Duodenal mucosa (tissue), 2 donors: Measurements from ENCODE around the gene MTFMT.
"Not testable (repeated sequence)": the region's sequence is repeated elsewhere in the genome, so short reads cannot be mapped to it uniquely, and the experiment has no call there.

Experiments used
- H3K27ac ChIP-seq: one replicate; pipeline ENCODE4 v1.7.0; 2013; ENCODE audit warnings: low read depth, low read length
- H3K27me3 ChIP-seq, 2 donors: one replicate each; pipeline ENCODE4 v1.7.0; 2013; ENCODE audit warnings: low read length in 2 of 2, control low read depth in 1 of 2; ENCODE audit not compliant: insufficient read depth in 2 of 2, control insufficient read depth in 1 of 2
- H3K36me3 ChIP-seq, 2 donors: one replicate each; pipeline ENCODE4 v1.7.0; 2013; ENCODE audit warnings: low read length in 2 of 2, control low read depth in 1 of 2; ENCODE audit not compliant: insufficient read depth in 2 of 2, control insufficient read depth in 1 of 2
- H3K4me1 ChIP-seq, 2 donors: one replicate each; pipeline ENCODE4 v1.7.0; 2013; ENCODE audit warnings: low read length in 2 of 2, control low read depth in 1 of 2; ENCODE audit not compliant: insufficient read depth in 2 of 2, control insufficient read depth in 1 of 2
- H3K4me3 ChIP-seq, 2 donors: one replicate each; pipeline ENCODE4 v1.7.0; 2013; ENCODE audit warnings: low read length in 2 of 2, low read depth in 1 of 2
- H3K9ac ChIP-seq, 2 donors: one replicate each; pipeline ENCODE4 v1.7.0; 2013; ENCODE audit warnings: low read length in 2 of 2, low read depth in 1 of 2
- H3K9me3 ChIP-seq, 2 donors: one replicate each; pipeline ENCODE4 v1.7.0; 2013; ENCODE audit warnings: low read length in 2 of 2, control low read depth in 1 of 2; ENCODE audit not compliant: control insufficient read depth in 1 of 2

The MTFMT gene

GRCh38 chr15:65026756-65027155 lies 2.7 kb downstream of the MTFMT start:
- no peak overlapping the region for H3K27ac ChIP-seq
- H3K9ac ChIP-seq: no peak overlapping the region
- peaks cover 9 to 10% of the 10 kb centered on the region in 2 donors for H3K4me1 ChIP-seq
- no peak overlapping the region for H3K4me3 ChIP-seq
- H3K27me3 ChIP-seq: no peaks in the 10 kb centered on the region
- peaks cover 8 to 31% of the 10 kb centered on the region in 2 donors for H3K36me3 ChIP-seq
- H3K9me3 ChIP-seq: no peaks in the 10 kb centered on the region

- Histone ChIP-seq H3K4me3 (no peak overlapping the region), H3K9me3 (no peaks in the 10 kb centered on the region), H3K36me3 (peaks cover 8 to 60% of the 10 kb centered on the region in 2 donors), H3K9ac (no peak overlapping the region), H3K4me1 (no peaks in the 10 kb centered on the region), H3K27ac (no peak overlapping the region), H3K27me3 (no peaks in the 10 kb centered on the region)
Measured at GRCh38 chr15:65021488-65021887, 8.0 kb downstream of the MTFMT start.

GRCh38 chr15:65020419-65020818 lies 9.0 kb downstream of the MTFMT start:
- H3K4me1 ChIP-seq: no peaks in the 10 kb centered on the region
- H3K4me3 ChIP-seq: no peak overlapping the region
- H3K9me3 ChIP-seq: no peaks in the 10 kb centered on the region
- no peak overlapping the region for H3K9ac ChIP-seq
- no peaks in the 10 kb centered on the region for H3K27me3 ChIP-seq
- H3K36me3 ChIP-seq: peaks cover 10 to 58% of the 10 kb centered on the region in 2 donors
- H3K27ac ChIP-seq: no peak overlapping the region

GRCh38 chr15:65011198-65011597 lies 18.2 kb downstream of the MTFMT start:
- H3K27me3 ChIP-seq, H3K4me1 ChIP-seq, H3K27ac ChIP-seq, H3K9ac ChIP-seq, H3K9me3 ChIP-seq, H3K4me3 ChIP-seq: not testable (repeated sequence)
- peaks cover 19 to 38% of the 10 kb centered on the region in 2 donors for H3K36me3 ChIP-seq

GRCh38 chr15:65008983-65009382 lies 20.5 kb downstream of the MTFMT start:
- H3K4me1 ChIP-seq: no peaks in the 10 kb centered on the region
- H3K9ac ChIP-seq: no peak overlapping the region
- peaks cover 8 to 26% of the 10 kb centered on the region in 2 donors for H3K36me3 ChIP-seq
- H3K9me3 ChIP-seq: peaks cover 3 to 7% of the 10 kb centered on the region in 2 donors
- no peak overlapping the region for H3K27ac ChIP-seq
- H3K4me3 ChIP-seq: no peak overlapping the region
- H3K27me3 ChIP-seq: no peaks in the 10 kb centered on the region

GRCh38 chr15:65006876-65007275 lies 22.6 kb downstream of the MTFMT start:
- no peak overlapping the region for H3K27ac ChIP-seq
- H3K9me3 ChIP-seq: no peaks in the 10 kb centered on the region
- H3K27me3 ChIP-seq: no peaks in the 10 kb centered on the region
- H3K4me3 ChIP-seq: no peak overlapping the region
- peaks cover 0 to 23% of the 10 kb centered on the region in 2 donors for H3K36me3 ChIP-seq
- no peak overlapping the region for H3K9ac ChIP-seq
- no peaks in the 10 kb centered on the region for H3K4me1 ChIP-seq

- Histone ChIP-seq H3K4me3 (no peak overlapping the region), H3K27me3 (no peaks in the 10 kb centered on the region), H3K9ac (no peak overlapping the region), H3K4me1 (no peaks in the 10 kb centered on the region), H3K9me3 (no peaks in the 10 kb centered on the region), H3K27ac (no peak overlapping the region), H3K36me3 (peaks cover 0 to 23% of the 10 kb centered on the region in 2 donors)
Measured at GRCh38 chr15:65004993-65005392, 24.4 kb downstream of the MTFMT start.

GRCh38 chr15:64997745-64998375 lies 31.6 kb downstream of the MTFMT start:
- no peak overlapping the region for H3K4me3 ChIP-seq

GRCh38 chr15:64997066-64997465 lies 32.4 kb downstream of the MTFMT start:
- Histone ChIP-seq H3K9ac (no peak overlapping the region), H3K27me3 (no peaks in the 10 kb centered on the region)

More at GRCh38 chr15:64997745-64998375, 31.6 kb downstream of the MTFMT start:
- no peak overlapping the region for H3K9ac ChIP-seq
- no peak overlapping the region for H3K27ac ChIP-seq
- H3K36me3 ChIP-seq: peaks cover 0 to 7% of the 10 kb centered on the region in 2 donors
- H3K9me3 ChIP-seq: no peaks in the 10 kb centered on the region
- no peaks in the 10 kb centered on the region for H3K4me1 ChIP-seq
- H3K27me3 ChIP-seq: no peaks in the 10 kb centered on the region

GRCh38 chr15:64993290-64993689 lies 36.1 kb downstream of the MTFMT start:
- Histone ChIP-seq H3K9ac (no peak overlapping the region), H3K27ac (no peak overlapping the region), H3K9me3 (no peaks in the 10 kb centered on the region), H3K4me3 (no peak overlapping the region), H3K27me3 (no peaks in the 10 kb centered on the region), H3K36me3 (no peaks in the 10 kb centered on the region), H3K4me1 (peaks cover 0 to 7% of the 10 kb centered on the region in 2 donors)

More at GRCh38 chr15:64997066-64997465, 32.4 kb downstream of the MTFMT start:
- Histone ChIP-seq H3K9me3 (no peaks in the 10 kb centered on the region), H3K4me3 (no peak overlapping the region), H3K27ac (no peak overlapping the region), H3K36me3 (peaks cover 0 to 2% of the 10 kb centered on the region in 2 donors), H3K4me1 (no peaks in the 10 kb centered on the region)
